Keratinocyte (primary cell): ENCODE results near the gene SPAG16.

Experiments
- CTCF ChIP-seq, 3 experiments: IDR thresholded peaks in 1 of 3; conservative IDR thresholded peaks in 1 of 3; optimal IDR thresholded peaks in 1 of 3; 2 replicates in 2 of 3; 3 replicates in 1 of 3; pipeline versions ENCODE3 to v1.5.1; 2011; ENCODE audit warnings: low read length in 3 of 3, mild to moderate bottlenecking in 3 of 3, moderate library complexity in 2 of 3, control low read depth in 1 of 3, inconsistent platforms in 1 of 3; ENCODE audit not compliant: insufficient read depth in 2 of 3; ENCODE audit errors: extremely low read depth in 1 of 3
- EZH2 ChIP-seq: IDR thresholded peaks from one replicate; pipeline ENCODE4 v1.6.1; 2012; ENCODE audit warnings: inconsistent platforms, mild to moderate bottlenecking, low read length, moderate library complexity

GRCh38 chr2:213566846-213567245 is 282.6 kb downstream of the SPAG16 start:
- TF ChIP-seq CTCF (optimal IDR thresholded peaks at IDR 0.05 in 1 of 3, IDR thresholded peaks at IDR 0.05 in 1 of 3, conservative IDR thresholded peaks at IDR 0.05 in 1 of 3; ENCODE audit: extremely low read depth in 1 of 3, insufficient read depth in 2 of 3, low read length in 3 of 3): no peak
- no peak for TF ChIP-seq EZH2
